Activated T-cell treated with anti-CD3 and anti-CD28 coated beads, Interleukin-2, amount 50 U/mL, for 4 hours (primary cell): Measurements from ENCODE around the gene CAMTA1. TPM values are rescaled to one million over a fixed set of nuclear protein-coding genes. Genes with fewer than 3 reads are reported as not detected.
A peak's percentile ranks its signal among the peaks of the same experiment; 100 is the strongest.

Experiments used
- ATAC-seq, 2 donors: fragments of 200-7000 bp; cut with Tn5 transposase; one replicate each; pipeline ENCODE4 v1.10.0; 2021
- DNase-seq: peaks from one replicate; pipeline ENCODE4 v3.0.0-alpha.2; 2020
- H3K27me3 Mint-ChIP-seq: one replicate; pipeline ENCODE4 v1.8.0; 2021; ENCODE audit warnings: low read depth, mixed read lengths
- H3K36me3 Mint-ChIP-seq: one replicate; pipeline ENCODE4 v1.8.0; 2022; ENCODE audit warnings: mixed read lengths; ENCODE audit not compliant: insufficient read depth
- H3K4me1 Mint-ChIP-seq: one replicate; pipeline ENCODE4 v1.8.0; 2021; ENCODE audit warnings: low read depth, mixed read lengths
- H3K4me3 Mint-ChIP-seq: one replicate; pipeline ENCODE4 v1.8.0; 2021; ENCODE audit warnings: mild to moderate bottlenecking, moderate library complexity, mixed read lengths
- H3K9me3 Mint-ChIP-seq: one replicate; pipeline ENCODE4 v1.8.0; 2021; ENCODE audit warnings: mixed read lengths
- total RNA-seq, 3 donors: library from RNA; stranded (reverse); gene quantifications; one replicate each; pipeline ENCODE4 v1.2.1, GENCODE V29; 2021

CAMTA1 gene
- total RNA-seq, 3 donors from 2014 or later, result 47.5 to 50.3 (median 47.7) TPM

DNA sequence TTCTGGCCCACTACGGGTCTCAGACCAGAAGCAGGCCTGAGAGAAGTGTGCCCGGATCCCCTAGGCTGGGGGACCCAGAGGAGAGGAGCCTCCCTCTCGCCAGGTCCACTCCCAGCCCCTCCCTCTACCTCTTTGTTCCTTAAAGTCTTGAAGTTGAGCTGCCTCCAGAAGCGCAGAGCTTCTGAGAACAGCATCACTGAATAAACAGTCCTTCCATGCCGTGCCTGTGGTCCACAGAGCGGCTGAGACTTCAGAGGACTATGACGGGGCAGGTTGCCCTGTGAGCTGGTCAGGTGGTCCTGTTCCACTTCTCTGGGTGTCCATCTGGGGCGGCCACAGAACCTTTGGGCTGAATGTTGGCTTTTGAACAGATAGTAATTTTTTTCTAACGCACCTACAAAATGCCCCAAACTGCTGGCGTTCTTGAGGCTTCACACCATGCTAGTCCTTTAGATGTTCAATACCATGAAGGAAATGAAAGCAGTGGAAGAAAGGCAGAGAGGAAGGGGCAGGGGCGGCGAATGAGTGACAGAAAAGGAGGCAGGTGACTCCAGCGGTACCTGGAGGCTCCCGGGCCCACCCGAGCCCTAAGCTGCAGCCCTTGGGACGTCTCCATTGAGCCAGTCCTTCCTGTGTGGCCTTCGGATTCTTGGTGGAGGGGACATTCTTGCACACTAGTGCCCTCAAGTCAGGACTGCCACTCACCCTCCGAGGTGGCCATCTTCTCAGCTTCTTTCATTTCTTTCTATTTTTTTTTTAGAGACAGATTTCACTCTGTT, 746.5 kb downstream of the CAMTA1 start:
- no peaks in the 10 kb centered on the region for H3K9me3 Mint-ChIP-seq
- no peaks in the 10 kb centered on the region for H3K36me3 Mint-ChIP-seq
- no peak overlapping the region for H3K4me3 Mint-ChIP-seq
- DNase-seq (no peak), ATAC-seq (no peak)
- no peaks in the 10 kb centered on the region for H3K4me1 Mint-ChIP-seq
- H3K27me3 Mint-ChIP-seq, result peaks cover 10% of the 10 kb centered on the region

DNA sequence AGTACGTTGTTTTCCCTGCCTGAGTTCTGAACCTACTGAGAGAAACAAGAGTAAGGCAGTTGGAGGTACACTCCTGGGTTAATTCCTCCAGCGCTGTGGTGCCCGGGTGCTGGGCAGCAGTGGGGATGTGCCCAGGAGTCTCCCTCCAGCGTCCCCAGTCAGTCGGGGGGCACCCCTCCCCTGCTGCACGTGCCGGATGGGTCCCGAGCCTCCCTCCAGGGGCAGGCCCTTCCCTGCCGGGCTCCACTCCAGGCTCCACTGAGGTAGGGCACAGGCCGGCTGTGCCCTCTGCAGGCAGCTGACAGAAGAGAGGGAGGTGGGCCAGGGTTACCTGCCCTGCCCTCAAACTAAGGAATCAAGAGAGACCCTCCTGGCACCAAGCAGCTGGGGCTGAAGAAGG, 747.8 kb downstream of the CAMTA1 start:
- no peaks in the 10 kb centered on the region for H3K4me1 Mint-ChIP-seq
- ATAC-seq, result no peak
- no peaks in the 10 kb centered on the region for H3K36me3 Mint-ChIP-seq
- peaks cover 5% of the 10 kb centered on the region for H3K27me3 Mint-ChIP-seq
- no peak overlapping the region for H3K4me3 Mint-ChIP-seq
- no peaks in the 10 kb centered on the region for H3K9me3 Mint-ChIP-seq
- DNase-seq, result no peak

DNA sequence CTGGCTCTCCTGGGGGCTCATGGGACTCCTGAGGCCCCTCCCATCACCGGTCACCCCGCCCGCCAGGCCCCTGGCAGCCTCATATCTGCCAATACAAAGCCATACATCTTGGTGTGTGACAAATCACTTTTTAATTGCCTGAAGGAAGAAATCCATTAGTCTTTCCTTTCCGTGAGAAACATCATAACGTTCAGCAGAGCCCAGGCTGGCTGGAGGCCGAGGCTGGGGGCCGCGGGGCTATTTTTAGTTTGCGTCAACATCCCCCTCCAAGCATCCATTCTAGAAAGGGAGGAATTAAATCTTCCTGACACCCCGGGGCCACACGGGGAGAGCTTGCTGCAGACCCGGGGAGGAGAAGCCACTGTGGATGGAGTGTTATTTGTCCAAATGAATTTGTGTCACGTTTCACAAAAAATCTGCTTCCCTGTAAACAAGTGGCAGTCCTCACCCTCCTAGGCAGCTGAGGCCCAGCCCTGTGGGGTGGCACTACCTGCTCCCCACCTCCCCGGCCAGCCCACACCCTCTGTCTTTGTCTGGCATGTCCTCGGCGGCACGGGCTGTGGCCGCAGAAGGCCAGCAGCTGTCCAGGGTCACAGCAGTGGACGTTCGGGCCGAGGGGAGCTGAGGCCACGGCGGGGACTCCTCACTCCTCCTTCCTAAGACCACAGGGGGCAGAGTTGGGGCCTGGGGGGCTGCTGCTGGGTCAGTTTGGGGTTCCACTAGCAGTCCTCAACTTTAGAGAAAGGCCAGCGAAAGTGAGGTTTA, 749.0 kb downstream of the CAMTA1 start:
- no peak for ATAC-seq
- no peaks in the 10 kb centered on the region for H3K4me1 Mint-ChIP-seq

DNA sequence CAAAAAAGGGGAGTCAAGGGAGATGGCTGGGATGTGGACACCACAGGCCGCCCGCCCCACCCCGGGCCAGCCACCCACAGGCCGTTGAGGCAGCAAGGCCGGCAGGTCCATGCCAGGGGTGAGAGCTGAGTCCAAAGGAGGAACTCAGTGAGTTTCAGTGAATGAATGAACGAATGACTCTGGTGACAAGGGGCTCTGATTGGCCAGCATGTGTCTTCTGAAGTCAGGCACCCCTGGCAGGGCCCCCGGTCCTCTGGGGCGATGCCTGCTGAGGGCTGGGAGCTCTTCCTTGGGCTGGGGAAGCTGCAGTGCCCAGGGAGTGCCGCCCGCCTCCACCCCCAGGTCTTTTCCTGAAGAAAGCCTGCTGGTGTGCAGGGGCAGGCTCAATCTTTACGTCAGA, 749.8 kb downstream of the CAMTA1 start:
- H3K27me3 Mint-ChIP-seq, result peaks cover 5% of the 10 kb centered on the region
- H3K9me3 Mint-ChIP-seq, result no peaks in the 10 kb centered on the region
- ATAC-seq (no peak), DNase-seq (no peak)
- no peaks in the 10 kb centered on the region for H3K4me1 Mint-ChIP-seq
- no peaks in the 10 kb centered on the region for H3K36me3 Mint-ChIP-seq
- no peak overlapping the region for H3K4me3 Mint-ChIP-seq

More for the DNA sequence above, 749.0 kb downstream of the CAMTA1 start:
- no peaks in the 10 kb centered on the region for H3K9me3 Mint-ChIP-seq
- no peak for DNase-seq
- H3K36me3 Mint-ChIP-seq, result no peaks in the 10 kb centered on the region
- peaks cover 5% of the 10 kb centered on the region for H3K27me3 Mint-ChIP-seq
- H3K4me3 Mint-ChIP-seq, result no peak overlapping the region

DNA sequence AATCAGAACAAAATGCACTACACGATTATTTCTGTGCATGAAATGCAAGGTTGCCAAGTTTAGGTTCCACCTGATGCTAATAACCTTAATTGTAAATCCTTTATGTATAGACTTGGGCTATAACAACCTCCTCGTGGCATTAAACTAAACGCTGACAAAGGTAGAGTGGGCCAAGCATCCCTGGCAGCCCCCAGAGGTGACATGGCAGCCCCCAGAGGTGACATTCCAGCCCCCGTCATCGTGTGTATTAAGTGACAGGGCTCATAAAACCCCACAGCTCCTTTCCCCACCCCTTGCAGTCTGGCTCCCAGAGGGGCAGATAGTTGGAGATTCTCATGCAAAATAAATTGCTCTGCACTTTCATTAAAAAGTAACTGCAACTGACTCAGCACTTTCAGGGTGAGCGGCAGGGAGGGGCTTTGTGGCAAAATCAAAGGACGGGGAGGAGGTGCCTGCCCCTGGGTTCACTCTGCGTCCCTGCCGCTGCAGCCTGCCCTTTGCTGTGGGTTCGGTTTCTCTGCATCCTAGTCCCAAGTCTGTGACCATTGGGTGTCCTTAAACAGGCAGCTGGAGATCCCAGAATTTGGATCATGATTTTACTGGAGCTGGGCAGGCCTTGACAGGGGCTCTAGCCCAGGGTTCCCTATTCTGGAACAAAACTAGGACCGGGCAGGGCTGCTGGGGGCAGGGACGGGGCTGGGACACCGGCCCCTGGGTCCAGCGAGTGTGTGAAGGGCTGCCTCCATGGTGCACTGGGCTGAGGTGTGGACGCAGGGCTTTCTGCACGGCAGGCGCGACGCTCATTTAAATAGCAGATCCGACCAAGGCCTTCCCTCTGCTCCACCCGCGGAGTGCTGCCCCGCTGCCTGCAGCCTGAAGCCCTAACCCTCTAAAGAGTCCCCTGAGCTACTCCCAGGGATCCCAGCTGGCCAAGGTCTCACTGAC, 751.0 kb downstream of the CAMTA1 start:
- H3K9me3 Mint-ChIP-seq, result no peaks in the 10 kb centered on the region
- H3K4me1 Mint-ChIP-seq, result no peaks in the 10 kb centered on the region
- no peak for ATAC-seq
- no peak for DNase-seq
- no peak overlapping the region for H3K4me3 Mint-ChIP-seq
- H3K36me3 Mint-ChIP-seq, result no peaks in the 10 kb centered on the region
- peaks cover 8% of the 10 kb centered on the region for H3K27me3 Mint-ChIP-seq

DNA sequence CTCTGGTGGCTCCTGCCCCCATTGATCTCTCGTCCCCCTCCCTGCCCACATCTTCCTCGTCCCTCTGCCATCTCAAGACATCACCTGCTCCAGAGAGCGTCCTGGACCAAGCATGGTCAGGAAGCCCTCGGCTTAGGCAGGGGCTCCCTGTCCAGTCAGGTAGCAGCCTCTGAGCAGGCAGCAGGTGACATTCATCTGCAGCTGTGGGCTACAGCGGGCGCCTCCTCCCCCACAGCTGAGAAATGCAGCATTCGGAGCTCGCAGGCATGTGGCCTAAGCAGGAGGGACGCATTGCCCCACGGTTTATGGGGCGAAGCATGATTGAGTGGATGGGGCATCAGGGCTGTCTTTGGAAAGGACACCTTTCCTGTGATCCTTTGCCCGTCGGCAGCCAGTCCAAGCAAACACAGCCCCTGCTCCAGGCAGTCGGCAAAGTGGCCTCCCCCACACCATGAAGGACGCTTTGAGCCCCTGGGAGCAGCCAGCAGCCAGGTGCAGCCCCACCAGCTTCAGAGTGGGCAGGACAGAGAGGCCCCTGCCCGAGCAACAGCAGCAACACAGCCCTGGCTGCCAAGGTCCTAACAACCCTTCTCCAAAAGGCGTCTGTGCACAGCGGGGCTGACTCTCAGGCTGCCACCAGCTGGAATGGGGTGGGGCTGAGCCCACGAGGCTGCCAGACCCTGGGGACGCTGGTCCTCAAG, 751.8 kb downstream of the CAMTA1 start:
- no peaks in the 10 kb centered on the region for H3K36me3 Mint-ChIP-seq
- H3K4me3 Mint-ChIP-seq, result no peak overlapping the region
- no peaks in the 10 kb centered on the region for H3K4me1 Mint-ChIP-seq
- no peak for ATAC-seq
- DNase-seq, result no peak
- no peaks in the 10 kb centered on the region for H3K9me3 Mint-ChIP-seq
- H3K27me3 Mint-ChIP-seq, result peaks cover 8% of the 10 kb centered on the region

DNA sequence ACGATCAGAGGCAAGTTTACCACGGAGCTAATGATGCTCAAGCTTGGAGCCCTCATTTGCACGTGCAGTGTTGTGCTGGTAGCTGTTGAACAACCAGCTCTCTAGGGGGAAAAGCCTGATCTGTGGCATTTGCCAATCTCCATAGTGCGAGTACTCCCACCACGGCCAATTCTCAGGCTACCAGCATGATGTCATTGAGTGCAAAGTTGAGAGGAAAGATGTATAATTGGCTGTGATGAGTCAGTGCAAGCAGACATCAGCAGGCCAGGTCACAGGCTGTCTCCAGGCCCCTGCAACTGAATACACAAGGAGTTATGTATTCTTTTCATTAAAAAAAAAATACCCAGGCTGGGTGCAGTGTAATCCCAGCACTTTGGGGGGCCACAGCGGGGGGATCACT, 752.8 kb downstream of the CAMTA1 start:
- H3K4me1 Mint-ChIP-seq, result no peaks in the 10 kb centered on the region
- no peaks in the 10 kb centered on the region for H3K9me3 Mint-ChIP-seq
- DNase-seq, result no peak
- peaks cover 8% of the 10 kb centered on the region for H3K27me3 Mint-ChIP-seq
- no peaks in the 10 kb centered on the region for H3K36me3 Mint-ChIP-seq
- ATAC-seq, result no peak
- no peak overlapping the region for H3K4me3 Mint-ChIP-seq

DNA sequence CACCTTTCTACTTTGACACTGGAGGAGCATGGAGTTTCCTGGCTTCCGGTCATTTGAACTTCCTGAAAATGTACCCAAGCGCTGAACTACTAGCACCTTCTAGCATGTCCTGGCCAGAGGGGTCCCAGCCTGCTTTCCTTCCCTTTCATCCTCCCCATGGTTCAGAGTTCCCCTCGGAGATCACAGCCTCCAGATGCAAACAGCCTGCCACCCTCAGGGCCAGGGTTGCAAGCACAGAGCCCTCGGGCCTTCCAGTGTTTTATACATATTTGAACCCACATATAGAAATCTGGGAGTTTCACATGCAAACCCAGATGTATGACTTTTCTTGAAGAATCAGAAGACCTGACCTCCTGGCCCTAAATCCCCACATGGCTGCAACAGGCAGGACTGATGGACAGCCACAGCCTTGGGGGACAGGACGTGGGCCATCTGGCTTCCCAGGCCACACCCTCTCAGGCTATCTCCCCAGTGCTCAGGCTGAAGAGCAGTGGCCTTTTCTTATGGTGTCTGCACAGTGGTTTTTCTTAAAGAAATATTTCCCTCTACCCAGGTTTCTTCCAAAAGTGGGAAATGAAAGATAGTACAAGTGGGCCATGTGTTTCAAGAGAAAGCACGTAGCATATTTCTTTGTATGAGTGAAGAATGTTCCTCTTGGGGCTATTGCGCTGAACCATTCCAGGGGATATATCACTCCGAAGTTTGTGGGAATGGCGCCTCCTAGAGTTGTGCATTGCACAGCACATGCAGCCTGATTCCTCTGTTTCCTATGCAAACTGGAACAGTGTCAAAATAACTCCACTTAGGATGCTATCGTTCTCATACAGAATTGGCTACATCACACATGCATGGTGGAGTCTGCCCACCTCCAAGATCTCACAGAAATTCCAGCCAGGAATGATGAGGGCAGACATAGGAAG, 753.9 kb downstream of the CAMTA1 start:
- peaks cover 5% of the 10 kb centered on the region for H3K27me3 Mint-ChIP-seq
- H3K36me3 Mint-ChIP-seq, result no peaks in the 10 kb centered on the region
- DNase-seq (no peak), ATAC-seq (no peak)
- H3K9me3 Mint-ChIP-seq, result no peaks in the 10 kb centered on the region
- no peaks in the 10 kb centered on the region for H3K4me1 Mint-ChIP-seq
- no peak overlapping the region for H3K4me3 Mint-ChIP-seq

DNA sequence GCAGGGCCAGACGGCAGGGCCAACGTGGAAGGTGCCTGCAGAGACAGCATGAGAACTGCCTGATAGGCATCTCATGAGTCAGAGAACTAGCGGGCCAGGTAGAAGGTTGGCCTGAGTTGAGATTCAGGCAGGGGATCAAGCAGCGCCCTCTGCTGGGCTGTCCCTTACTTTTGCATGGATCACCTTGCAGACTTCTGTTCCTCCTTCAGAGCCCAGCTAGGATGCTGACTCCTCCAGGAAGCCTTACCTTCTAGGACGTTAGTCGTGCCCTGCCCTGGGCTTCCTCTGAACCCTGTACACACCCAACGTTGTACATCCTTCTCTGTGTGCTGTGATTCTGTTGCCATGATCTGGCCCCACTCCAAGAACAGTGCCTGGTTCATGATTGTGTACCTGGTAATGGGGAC, 754.5 kb downstream of the CAMTA1 start:
- no peak for DNase-seq
- Mint-ChIP-seq H3K4me3 (no peak overlapping the region), H3K36me3 (no peaks in the 10 kb centered on the region), H3K9me3 (no peaks in the 10 kb centered on the region), H3K4me1 (no peaks in the 10 kb centered on the region), H3K27me3 (peaks cover 5% of the 10 kb centered on the region)
- peak in 1 of 2 donors; percentile 7 for ATAC-seq

DNA sequence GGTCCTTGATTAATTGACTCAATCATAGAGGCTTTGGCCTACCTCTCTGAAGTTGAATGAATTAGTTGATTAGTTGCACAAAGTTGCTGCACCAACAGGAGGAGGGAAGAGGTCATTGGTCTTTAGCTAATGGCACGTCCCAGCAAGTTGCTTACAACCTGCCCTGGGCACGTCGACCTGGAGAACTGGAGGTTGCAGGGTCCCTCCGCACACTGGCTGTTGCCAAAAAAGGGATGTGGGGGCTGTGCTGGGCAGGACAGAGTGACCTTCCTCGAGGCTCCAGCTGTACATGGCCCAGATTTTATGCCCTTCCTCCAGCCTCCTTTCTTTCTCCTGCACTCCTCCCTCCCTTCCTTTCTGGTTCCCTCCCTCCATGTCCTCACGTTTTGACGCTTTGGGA, 755.6 kb downstream of the CAMTA1 start:
- Mint-ChIP-seq H3K4me1 (no peaks in the 10 kb centered on the region), H3K9me3 (no peaks in the 10 kb centered on the region)
- no peak for DNase-seq

DNA sequence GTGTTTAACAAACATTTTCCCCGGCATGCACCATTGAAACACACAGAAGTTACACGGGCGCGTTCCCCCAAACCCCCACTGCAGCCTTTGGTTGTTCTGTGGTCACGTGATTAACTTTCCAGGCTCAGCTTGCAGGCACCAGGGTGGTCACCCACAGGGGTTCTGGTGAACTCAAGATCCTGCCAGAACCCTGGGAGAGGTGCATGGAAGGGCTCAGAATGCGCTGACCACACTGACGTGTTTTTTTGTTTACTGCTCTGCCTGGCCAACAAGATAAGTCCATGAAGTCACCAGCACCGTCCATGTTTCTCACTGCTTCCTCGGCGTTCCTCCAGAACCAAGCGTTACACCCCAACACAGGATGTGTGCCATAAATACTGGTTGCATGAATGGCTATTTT, 756.4 kb downstream of the CAMTA1 start:
- Mint-ChIP-seq H3K4me1 (no peaks in the 10 kb centered on the region), H3K36me3 (no peaks in the 10 kb centered on the region), H3K4me3 (no peak overlapping the region), H3K9me3 (no peaks in the 10 kb centered on the region), H3K27me3 (peaks cover 2% of the 10 kb centered on the region)
- DNase-seq (no peak), ATAC-seq (no peak)

More for the DNA sequence above, 755.6 kb downstream of the CAMTA1 start:
- Mint-ChIP-seq H3K4me3 (no peak overlapping the region), H3K27me3 (peaks cover 5% of the 10 kb centered on the region), H3K36me3 (no peaks in the 10 kb centered on the region)
- ATAC-seq, result no peak

DNA sequence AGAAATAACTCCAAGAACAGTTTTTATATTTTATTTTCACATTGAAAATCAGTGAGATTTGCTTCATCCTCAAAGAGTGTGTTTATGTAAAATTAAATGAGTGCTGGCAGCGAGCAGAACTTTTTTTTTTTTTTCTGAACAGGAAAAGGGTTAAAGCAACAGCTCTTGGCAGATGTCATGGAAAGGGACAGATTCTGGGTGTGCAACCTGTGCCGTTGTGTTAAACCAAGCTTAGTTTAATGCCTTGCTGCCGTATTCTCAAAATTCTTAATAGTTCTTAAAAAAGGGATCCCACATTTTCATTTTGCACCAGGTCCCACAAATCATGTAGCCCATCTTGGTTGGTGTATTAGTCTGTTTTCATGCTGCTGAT, 758.5 kb downstream of the CAMTA1 start:
- Mint-ChIP-seq H3K9me3 (no peaks in the 10 kb centered on the region), H3K4me3 (no peak overlapping the region), H3K27me3 (peaks cover 2% of the 10 kb centered on the region), H3K4me1 (no peaks in the 10 kb centered on the region), H3K36me3 (no peaks in the 10 kb centered on the region)
- DNase-seq (no peak), ATAC-seq (no peak)
